Epithelial cell of esophagus (primary cell): Measurements from ENCODE around the gene GBGT1.

Experiments
- DNase-seq: peaks from one replicate; pipeline ENCODE4 v3.0.0; 2010; ENCODE audit warnings: low read depth
- H3K4me3 ChIP-seq: 2 replicates; pipeline ENCODE4 v1.5.1; 2011; ENCODE audit warnings: mild to moderate bottlenecking, low read length, control low read depth
- CTCF ChIP-seq: IDR thresholded peaks from 2 replicates; pipeline ENCODE4 v1.5.1; 2011; ENCODE audit warnings: low read depth, mild to moderate bottlenecking, low read length, control low read depth, inconsistent platforms; ENCODE audit not compliant: insufficient read depth; ENCODE audit errors: missing control alignments

GBGT1 gene

GRCh38 chr9:133103987-133104505 is 59.7 kb downstream of the GBGT1 start:
- TF ChIP-seq CTCF: no peak
- H3K4me3 ChIP-seq: no peak overlapping the region
- DNase-seq: no peak

GRCh38 chr9:133103183-133103986 is 60.3 kb downstream of the GBGT1 start:
- peak; percentile 24 for DNase-seq
- H3K4me3 ChIP-seq: no peak overlapping the region
- TF ChIP-seq CTCF: peak; percentile 87
